Brain (organoid and tissue), 1 donor: ENCODE results near the gene KLRC4. TPM values are rescaled to one million over a fixed set of nuclear protein-coding genes. Genes with fewer than 3 reads are reported as not detected.

ENCODE experiments used
- polyA plus RNA-seq: library from polyadenylated mRNA; stranded (reverse); fragments of 350-450 nt; fragmentation: Illumina TruSeq; extraction: RNeasy Lipid Tissue Mini Kit (QIAGEN cat#74804); gene quantifications from one replicate; pipeline ENCODE4 v1.2.3, GENCODE V29; 2015; ENCODE audit warnings: low read depth, low replicate concordance; ENCODE audit not compliant: insufficient read depth

Gene KLRC4
- polyA plus RNA-seq, 1 donor from 2014 or later, result not detected

Other genes with a start within 250 kb of the KLRC4 start
- 0.88 TPM for gene OLR1, start 237.6 kb downstream of the KLRC4 start, polyA plus RNA-seq
- gene TMEM52B, start 230.7 kb downstream of the KLRC4 start, polyA plus RNA-seq, result 0.20 TPM
- gene GABARAPL1, start 196.9 kb downstream of the KLRC4 start, polyA plus RNA-seq, result 79.8 TPM
- gene KLRD1, start 101.9 kb downstream of the KLRC4 start, polyA plus RNA-seq, result 0.46 TPM
- not detected for gene KLRK1, start 19.7 kb downstream of the KLRC4 start, polyA plus RNA-seq
- gene KLRC3, start 10.8 kb upstream of the KLRC4 start, polyA plus RNA-seq, result 1.5 TPM
- gene KLRC2, start 26.3 kb upstream of the KLRC4 start, polyA plus RNA-seq, result 1.6 TPM
- gene KLRC1, start 43.6 kb upstream of the KLRC4 start, polyA plus RNA-seq, result not detected
- gene EIF2S3B, start 96.1 kb upstream of the KLRC4 start, polyA plus RNA-seq, result not detected
- 24.9 TPM for gene MAGOHB, start 203.9 kb upstream of the KLRC4 start, polyA plus RNA-seq